ENCODE data around the gene GFPT2. TPM values are rescaled to one million over a fixed set of nuclear protein-coding genes. Genes with fewer than 3 reads are reported as not detected.

GFPT2 gene
- total and polyA plus RNA-seq, 10 of the 15 experiments (the other 5 are each of a cell fraction or from before 2014, with no cell fraction given) = 0.05 to 0.33 (median 0.11) TPM; not detected in 4

DNA sequence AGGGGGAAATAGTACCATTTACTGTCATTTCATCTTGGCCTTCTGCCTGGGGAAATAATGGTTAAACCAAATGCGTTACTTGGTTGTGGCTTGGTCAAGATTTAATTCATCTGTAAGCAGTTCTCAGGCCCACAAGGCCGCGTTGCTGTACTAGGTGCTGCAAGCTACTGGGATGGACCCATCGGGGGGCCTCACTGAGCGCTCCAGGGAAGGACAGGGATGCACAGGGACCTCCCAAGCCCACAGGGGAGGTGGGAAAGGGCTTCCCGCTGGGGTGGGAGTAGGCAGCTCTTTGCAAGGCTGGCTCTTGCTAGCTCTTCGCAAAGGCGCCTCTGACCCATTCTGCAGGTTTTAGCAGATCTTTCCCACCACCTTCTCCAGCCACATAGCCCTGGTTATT lies 8.0 kb downstream of the GFPT2 start:
- ATAC-seq (no peak), DNase-seq (ENCODE audit: low read depth, low spot score) (no peak), FAIRE-seq (no peak)
- ChIA-PET POLR2A (no interaction called here), RAD21 (ENCODE audit: unreplicated experiment) (no interaction called here), SMC1A (ENCODE audit: uncharacterized antibody, unreplicated experiment) (no interaction called here), CTCF (interaction anchor here (5.3 kb wide), 1 partner anchor 17 kb away, joined by 20 read pairs; no protein-coding TSS in a partner anchor)
- no peaks in the 10 kb centered on the region for H3K36me3 ChIP-seq (ENCODE audit: control insufficient read depth in 2 of 2, insufficient read depth in 2 of 2, low read length in 1 of 2)
- no peaks in the 10 kb centered on the region for H3K79me2 ChIP-seq (ENCODE audit: control insufficient read depth, insufficient read depth, low read length)
- BruUV-seq (replicated peaks) = no TSS peak
- WGBS (ENCODE audit: insufficient coverage, insufficient replicate concordance, low lambda C conversion rate, missing lambda C conversion rate) = 57% methylated on average over 8 of the region's 8 CpGs
- H3K4me2 ChIP-seq (ENCODE audit: control insufficient read depth, insufficient read depth) = no peak overlapping the region
- TF ChIP-seq EED (IDR thresholded peaks at IDR 0.05; ENCODE audit: low read depth) = no peak
- no peak for TF ChIP-seq DPF2 (IDR thresholded peaks at IDR 0.05)
- no peak for TF ChIP-seq ZNF687 (IDR thresholded peaks at IDR 0.05)
- TF ChIP-seq IRF4 (IDR thresholded peaks at IDR 0.05; ENCODE audit: low read depth, low read length) = no peak
- TF ChIP-seq KAT2A (conservative IDR thresholded peaks at IDR 0.05; ENCODE audit: control insufficient read depth, low read depth, low read length) = no peak
- no peak for TF ChIP-seq IKZF2 (IDR thresholded peaks at IDR 0.05)
- no peak for TF ChIP-seq MTA2 (IDR thresholded peaks at IDR 0.05; ENCODE audit: low read depth)
- no peak overlapping the region for H3K27ac ChIP-seq (ENCODE audit: control insufficient read depth, insufficient read depth)
- H3K4me1 ChIP-seq (ENCODE audit: control insufficient read depth, insufficient read depth, low read length) = no peaks in the 10 kb centered on the region
- in situ Hi-C loops (cut with MboI) (no loop called here), intact Hi-C loops (cut with micrococcal nuclease; ENCODE audit: unreplicated experiment) (no loop called here)
- no peak overlapping the region for H3K4me3 ChIP-seq
- peaks cover 0 to 2% of the 10 kb centered on the region in 2 experiments; a peak in 2 of 4 replicates for H3K27me3 ChIP-seq (replicated peaks in 1 of 2; ENCODE audit: control insufficient read depth in 2 of 2, insufficient read depth in 2 of 2, low read length in 1 of 2)
- no peaks in the 10 kb centered on the region for H3K9me3 ChIP-seq (replicated peaks; ENCODE audit: control insufficient read depth, insufficient read depth, low read length)
- H4K20me1 ChIP-seq (ENCODE audit: control insufficient read depth, insufficient read depth) = no peaks in the 10 kb centered on the region
- no peak overlapping the region for H2AFZ ChIP-seq (ENCODE audit: control insufficient read depth, low read depth, low read length)
- no peak overlapping the region for H3K9ac ChIP-seq (ENCODE audit: control insufficient read depth, insufficient read depth, low read length)

All from GM12878 (cell line).